Cardiac muscle cell (in vitro differentiated cells and primary cell): ENCODE data around the gene HCFC2. TPM values are rescaled to one million over a fixed set of nuclear protein-coding genes. Genes with fewer than 3 reads are reported as not detected.

Experiments used
- DNase-seq, 2 donors: peaks; one replicate each; pipeline versions ENCODE4 v3.0.0 to v3.0.0-alpha.2; 2010 to 2017; ENCODE audit warnings: low read depth in 1 of 2, low spot score in 1 of 2
- H3K27ac ChIP-seq: fragments of 200-600 bp; sonication (generic); 2 replicates; pipeline ENCODE4 v1.5.1; 2016
- H3K27me3 ChIP-seq: fragments of 200-600 bp; sonication (generic); 2 replicates; pipeline ENCODE4 v1.6.0; 2016; ENCODE audit warnings: control low read depth
- H3K36me3 ChIP-seq: fragments of 200-600 bp; sonication (generic); 2 replicates; pipeline ENCODE4 v1.5.1; 2016; ENCODE audit warnings: control low read depth
- H3K4me1 ChIP-seq: fragments of 200-600 bp; sonication (generic); 2 replicates; pipeline ENCODE4 v1.8.1; 2017; ENCODE audit warnings: low read depth, mild to moderate bottlenecking, mixed run types
- H3K4me3 ChIP-seq: fragments of 200-600 bp; sonication (generic); 2 replicates; pipeline ENCODE4 v1.5.1; 2016; ENCODE audit warnings: mild to moderate bottlenecking
- H3K9me3 ChIP-seq: fragments of 200-600 bp; sonication (generic); 2 replicates; pipeline ENCODE4 v1.5.1; 2017; ENCODE audit warnings: low read depth, mild to moderate bottlenecking, control low read depth
- polyA plus RNA-seq: library from polyadenylated mRNA; unstranded; fragments of >200 nt; fragmentation: Nextera tagmentation; extraction: Ambion mirVana; gene quantifications from 2 replicates; pipeline ENCODE4 v1.2.1, GENCODE V29; 2016
- total RNA-seq: library from RNA; depleted of rRNA; stranded (reverse); fragments of >200 nt; gene quantifications from 2 replicates; pipeline ENCODE4 v1.2.3, GENCODE V29; 2016
- TF ChIP-seq, protein P1 (sequence below): IDR thresholded peaks from 2 replicates; pipeline ENCODE4 v1.5.1; 2012; ENCODE audit warnings: low read depth, mild to moderate bottlenecking, low read length

Gene HCFC2
- total and polyA plus RNA-seq, 2 experiments from 2014 or later, result 9.3 to 14.7 TPM

DNA sequence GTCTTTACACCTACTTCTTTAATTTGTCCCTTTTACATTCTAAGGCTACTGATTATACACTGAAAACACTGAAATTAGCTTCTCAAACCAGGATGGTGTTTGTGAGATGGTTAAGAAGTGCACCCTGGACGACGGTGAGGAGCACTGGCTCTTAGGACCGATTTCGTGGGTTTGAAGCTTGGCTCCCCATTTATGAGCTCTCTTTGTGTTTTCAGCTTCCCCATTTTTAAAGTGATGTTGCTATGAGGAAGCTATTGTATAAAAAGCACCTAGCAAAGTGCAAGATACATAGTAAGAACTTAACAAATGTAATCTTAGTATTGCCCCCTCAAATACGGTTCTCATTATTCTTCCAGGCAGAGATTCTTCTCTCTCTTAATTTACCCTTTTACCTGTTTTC is 69.0 kb downstream of the HCFC2 start:
- Histone ChIP-seq H3K36me3 (peaks cover 29% of the 10 kb centered on the region), H3K4me1 (peaks cover 71% of the 10 kb centered on the region), H3K27me3 (no peaks in the 10 kb centered on the region), H3K4me3 (no peak overlapping the region), H3K9me3 (no peaks in the 10 kb centered on the region), H3K27ac (peak overlapping the region; percentile 94)
- DNase-seq, result no peak
- TF ChIP-seq, protein P1, sequence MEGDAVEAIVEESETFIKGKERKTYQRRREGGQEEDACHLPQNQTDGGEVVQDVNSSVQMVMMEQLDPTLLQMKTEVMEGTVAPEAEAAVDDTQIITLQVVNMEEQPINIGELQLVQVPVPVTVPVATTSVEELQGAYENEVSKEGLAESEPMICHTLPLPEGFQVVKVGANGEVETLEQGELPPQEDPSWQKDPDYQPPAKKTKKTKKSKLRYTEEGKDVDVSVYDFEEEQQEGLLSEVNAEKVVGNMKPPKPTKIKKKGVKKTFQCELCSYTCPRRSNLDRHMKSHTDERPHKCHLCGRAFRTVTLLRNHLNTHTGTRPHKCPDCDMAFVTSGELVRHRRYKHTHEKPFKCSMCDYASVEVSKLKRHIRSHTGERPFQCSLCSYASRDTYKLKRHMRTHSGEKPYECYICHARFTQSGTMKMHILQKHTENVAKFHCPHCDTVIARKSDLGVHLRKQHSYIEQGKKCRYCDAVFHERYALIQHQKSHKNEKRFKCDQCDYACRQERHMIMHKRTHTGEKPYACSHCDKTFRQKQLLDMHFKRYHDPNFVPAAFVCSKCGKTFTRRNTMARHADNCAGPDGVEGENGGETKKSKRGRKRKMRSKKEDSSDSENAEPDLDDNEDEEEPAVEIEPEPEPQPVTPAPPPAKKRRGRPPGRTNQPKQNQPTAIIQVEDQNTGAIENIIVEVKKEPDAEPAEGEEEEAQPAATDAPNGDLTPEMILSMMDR, result no peak

DNA sequence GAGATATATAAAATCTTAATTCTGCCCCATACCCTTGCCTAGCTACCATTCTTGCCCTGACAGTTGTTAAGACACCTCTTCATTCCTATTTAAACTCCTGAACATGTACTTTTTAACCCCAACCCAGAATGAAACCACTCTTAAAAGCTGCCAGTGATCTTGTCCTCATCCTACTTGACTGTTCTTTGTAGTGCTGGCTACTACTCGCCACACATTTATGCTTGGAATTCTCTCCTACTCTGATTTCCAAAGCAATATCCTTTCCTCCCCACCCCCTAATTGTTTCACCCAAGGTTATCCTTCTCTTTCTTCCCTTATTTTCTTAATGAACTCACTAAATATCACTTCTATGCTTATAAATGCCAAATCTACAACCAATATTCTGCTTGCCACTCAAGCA is 69.5 kb downstream of the HCFC2 start:
- TF ChIP-seq, protein P1, result no peak
- H3K27ac ChIP-seq, result peak overlapping the region; percentile 94
- no peak for DNase-seq
- no peaks in the 10 kb centered on the region for H3K27me3 ChIP-seq
- H3K4me1 ChIP-seq, result peaks cover 77% of the 10 kb centered on the region
- no peaks in the 10 kb centered on the region for H3K9me3 ChIP-seq
- peak overlapping the region; percentile 65 for H3K4me3 ChIP-seq
- peaks cover 24% of the 10 kb centered on the region for H3K36me3 ChIP-seq

DNA sequence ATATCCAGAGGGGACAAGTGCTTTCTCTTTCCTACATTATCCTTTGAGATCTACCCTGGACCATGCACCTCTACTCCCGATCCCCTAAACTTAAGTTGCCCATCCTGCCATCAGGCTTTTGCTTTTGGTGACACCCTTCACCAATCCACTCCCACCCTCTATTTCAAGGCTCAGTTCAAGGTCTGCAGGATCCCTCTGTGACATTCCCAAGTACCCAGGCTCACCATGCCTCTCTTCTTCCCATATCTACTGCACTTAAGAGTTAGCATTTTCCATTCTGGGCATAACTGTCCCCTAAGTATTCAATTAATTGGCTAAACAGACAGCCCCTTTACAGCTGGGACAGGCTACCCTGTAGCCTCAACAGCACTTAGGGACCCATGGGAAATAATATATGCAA is 70.6 kb downstream of the HCFC2 start:
- TF ChIP-seq, protein P1, result no peak
- peak in 1 of 2 donors; percentile 56 for DNase-seq

DNA sequence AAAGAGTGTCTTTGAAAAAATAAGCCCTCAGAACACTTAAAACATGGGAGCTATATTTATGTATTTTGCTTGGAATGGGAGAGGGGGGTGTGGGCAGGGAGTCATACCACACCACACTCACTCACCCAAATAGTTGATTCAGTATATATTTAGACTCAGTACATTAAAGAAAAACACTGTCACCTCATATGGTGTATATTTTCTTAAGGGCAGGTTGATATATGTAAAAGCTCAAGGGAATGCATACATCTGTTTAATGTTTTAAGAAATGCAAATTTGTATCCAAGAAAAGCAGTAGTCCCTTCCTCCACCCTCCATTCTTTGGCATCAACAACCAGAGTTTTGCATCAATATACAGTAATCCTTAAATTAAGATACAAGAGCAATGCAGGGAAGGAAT is 72.2 kb downstream of the HCFC2 start:
- TF ChIP-seq, protein P1, result no peak
- Histone ChIP-seq H3K9me3 (no peaks in the 10 kb centered on the region), H3K27me3 (no peaks in the 10 kb centered on the region), H3K36me3 (peaks cover 1% of the 10 kb centered on the region), H3K4me3 (peak overlapping the region; percentile 65), H3K4me1 (peaks cover 56% of the 10 kb centered on the region), H3K27ac (peak overlapping the region; percentile 94)
- DNase-seq, result peak in 1 of 2 donors; percentile 42

More for the DNA sequence above, 70.6 kb downstream of the HCFC2 start:
- no peaks in the 10 kb centered on the region for H3K9me3 ChIP-seq
- H3K27ac ChIP-seq, result peak overlapping the region; percentile 94
- no peaks in the 10 kb centered on the region for H3K27me3 ChIP-seq
- H3K36me3 ChIP-seq, result peaks cover 16% of the 10 kb centered on the region
- peak overlapping the region; percentile 65 for H3K4me3 ChIP-seq
- peaks cover 73% of the 10 kb centered on the region for H3K4me1 ChIP-seq

DNA sequence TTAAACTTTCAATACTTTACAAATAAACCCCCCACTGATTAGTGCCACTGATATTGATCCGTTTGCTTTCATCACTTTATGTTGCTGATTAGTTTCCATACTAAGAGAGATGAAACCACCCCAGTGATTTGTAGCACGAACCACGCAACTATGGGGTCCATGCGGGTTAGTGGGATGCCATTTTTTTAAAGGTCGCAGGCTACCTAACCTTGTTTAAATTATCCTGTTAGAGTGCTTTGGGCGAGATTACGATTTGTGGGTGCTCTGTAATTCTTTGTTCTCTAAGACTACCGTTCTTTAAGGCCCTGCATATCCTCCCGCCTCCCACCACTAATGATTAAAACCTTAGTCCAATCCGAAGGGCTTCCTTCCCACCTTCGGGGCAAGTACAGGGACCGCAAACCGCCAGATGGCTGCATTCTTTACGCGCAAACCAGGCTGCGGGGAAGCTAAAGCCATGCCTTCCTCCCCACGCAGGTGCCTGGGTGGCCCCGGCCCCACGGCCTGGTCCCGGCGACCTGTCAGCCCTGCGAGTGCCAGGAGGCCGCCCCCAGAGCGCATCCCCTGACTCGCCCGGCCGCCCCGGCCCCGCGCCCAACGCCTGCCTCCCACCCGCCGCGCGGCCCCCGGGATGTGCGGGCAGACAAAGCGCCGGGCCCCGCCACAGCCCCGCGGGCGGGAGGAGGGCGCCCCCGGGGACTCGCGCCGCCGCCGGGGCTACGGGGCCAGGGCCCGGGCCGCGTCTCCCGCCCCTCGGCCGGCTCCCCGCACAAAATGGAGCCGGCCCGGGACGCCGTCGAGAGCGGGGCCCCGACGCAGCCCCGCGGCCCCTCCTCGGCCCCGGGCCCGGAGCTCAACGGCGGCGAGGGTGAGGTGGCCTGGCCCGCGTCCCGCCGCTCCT is 72.9 kb downstream of the HCFC2 start:
- no peaks in the 10 kb centered on the region for H3K27me3 ChIP-seq
- TF ChIP-seq, protein P1, result no peak
- H3K9me3 ChIP-seq, result no peaks in the 10 kb centered on the region
- peaks cover 49% of the 10 kb centered on the region for H3K4me1 ChIP-seq
- DNase-seq, result peak; percentile 48 to 51
- no peaks in the 10 kb centered on the region for H3K36me3 ChIP-seq
- peak overlapping the region; percentile 65 for H3K4me3 ChIP-seq
- peak overlapping the region; percentile 94 for H3K27ac ChIP-seq
